Lung microvascular endothelial cell (primary cell): Measurements from ENCODE around the gene EBI3. TPM values are rescaled to one million over a fixed set of nuclear protein-coding genes. Genes with fewer than 3 reads are reported as not detected.
A peak's percentile ranks its signal among the peaks of the same experiment; 100 is the strongest.
"Not testable (repeated sequence)": the region's sequence is repeated elsewhere in the genome, so short reads cannot be mapped to it uniquely, and the experiment has no call there.

Experiments used
- DNase-seq, 2 donors: peaks; one replicate each; pipeline versions ENCODE4 v3.0.0 to v3.0.0-alpha.2; 2010; ENCODE audit warnings: low read depth in 2 of 2
- total RNA-seq: library from RNA; depleted of rRNA; stranded (reverse); fragments of >200 nt; gene quantifications from 2 replicates; pipeline ENCODE4 v1.2.1, GENCODE V29; 2014

The EBI3 gene
- total RNA-seq, 1 donor from 2014 or later, result 0.60 TPM

DNA sequence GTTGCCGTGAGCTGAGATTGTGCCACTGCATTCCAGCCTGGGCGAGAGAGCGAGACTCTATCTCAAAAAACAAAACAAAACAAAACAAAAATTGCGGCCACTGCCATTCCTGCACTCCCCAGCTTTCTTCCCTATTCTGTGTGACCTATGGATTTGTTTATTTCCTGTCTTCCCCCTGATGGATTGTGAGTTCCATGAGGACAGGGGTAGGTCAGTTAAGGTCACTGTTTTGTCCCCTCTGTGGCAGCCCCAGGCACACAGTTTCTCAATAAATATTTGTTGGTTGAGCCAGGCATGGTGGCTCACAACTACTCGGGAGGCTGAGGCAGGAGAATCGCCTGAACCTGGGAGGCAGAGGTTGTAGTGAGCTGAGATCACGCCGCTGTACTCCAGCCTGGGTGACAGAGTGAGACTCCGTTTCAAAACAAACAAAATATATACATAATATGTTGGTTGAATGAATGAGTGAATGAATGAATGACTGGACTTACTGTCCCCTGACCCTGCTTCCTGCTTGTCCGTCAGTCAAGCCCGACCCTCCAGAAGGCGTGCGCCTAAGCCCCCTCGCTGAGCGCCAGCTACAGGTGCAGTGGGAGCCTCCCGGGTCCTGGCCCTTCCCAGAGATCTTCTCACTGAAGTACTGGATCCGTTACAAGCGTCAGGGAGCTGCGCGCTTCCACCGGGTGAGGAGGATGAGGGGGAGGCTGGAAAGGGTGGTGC is 5.0 kb downstream of the EBI3 start:
- no peak for DNase-seq

DNA sequence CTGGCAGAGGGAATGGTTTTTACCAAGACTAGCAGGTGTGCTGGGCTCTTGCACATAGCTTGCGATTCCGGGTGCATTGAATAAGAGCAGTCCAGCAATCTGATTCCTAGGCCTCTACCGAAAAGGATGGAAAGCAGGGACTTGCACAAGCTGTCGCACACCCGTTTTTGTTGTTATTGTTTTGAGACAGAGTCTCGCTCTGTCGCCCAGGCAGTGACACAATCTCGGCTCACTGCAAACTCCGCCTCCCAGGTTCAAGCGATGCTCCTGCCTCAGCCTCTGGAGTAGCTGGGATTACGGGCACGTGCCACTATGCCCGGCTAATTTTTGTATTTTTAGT is 5.5 kb downstream of the EBI3 start:
- DNase-seq, result no peak

DNA sequence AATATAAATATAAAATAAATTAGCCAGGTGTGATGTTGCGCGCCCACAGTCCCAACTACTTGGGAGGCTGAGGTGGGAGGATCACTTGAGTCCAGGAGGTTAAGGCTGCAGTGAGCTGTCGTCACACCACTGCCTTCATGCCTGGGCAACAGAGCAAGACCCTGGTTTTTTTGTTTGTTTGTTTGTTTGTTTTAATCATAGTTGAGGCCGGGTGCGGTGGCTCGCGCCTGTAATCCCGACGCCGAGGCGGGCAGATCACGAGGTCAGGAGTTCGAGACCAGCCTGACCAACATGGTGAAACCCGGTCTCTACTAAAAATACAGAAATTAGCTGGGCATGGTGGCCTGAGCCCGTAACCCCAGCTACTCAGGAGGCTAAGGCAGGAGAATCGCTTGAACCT is 8.2 kb downstream of the EBI3 start:
- not testable (repeated sequence) for DNase-seq

DNA sequence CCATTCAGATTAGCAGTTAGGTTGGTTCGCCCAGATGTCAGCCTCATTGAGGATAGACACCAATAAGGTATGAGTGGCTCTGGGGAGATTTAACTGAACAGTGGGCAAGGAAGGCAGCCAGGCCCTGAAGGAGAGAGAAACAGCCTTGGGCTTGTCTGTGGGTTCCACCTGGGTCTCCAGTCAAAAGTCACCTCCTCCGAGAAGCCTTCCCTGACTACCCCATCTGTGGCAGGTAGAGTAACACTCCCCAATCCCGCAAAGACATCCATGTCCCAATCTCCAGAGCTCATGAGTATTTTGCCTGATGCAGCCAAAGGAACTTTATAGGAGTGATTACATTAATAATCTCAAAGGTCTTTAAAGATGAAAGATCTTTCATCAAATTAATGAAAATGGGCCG is 9.5 kb downstream of the EBI3 start:
- no peak for DNase-seq

DNA sequence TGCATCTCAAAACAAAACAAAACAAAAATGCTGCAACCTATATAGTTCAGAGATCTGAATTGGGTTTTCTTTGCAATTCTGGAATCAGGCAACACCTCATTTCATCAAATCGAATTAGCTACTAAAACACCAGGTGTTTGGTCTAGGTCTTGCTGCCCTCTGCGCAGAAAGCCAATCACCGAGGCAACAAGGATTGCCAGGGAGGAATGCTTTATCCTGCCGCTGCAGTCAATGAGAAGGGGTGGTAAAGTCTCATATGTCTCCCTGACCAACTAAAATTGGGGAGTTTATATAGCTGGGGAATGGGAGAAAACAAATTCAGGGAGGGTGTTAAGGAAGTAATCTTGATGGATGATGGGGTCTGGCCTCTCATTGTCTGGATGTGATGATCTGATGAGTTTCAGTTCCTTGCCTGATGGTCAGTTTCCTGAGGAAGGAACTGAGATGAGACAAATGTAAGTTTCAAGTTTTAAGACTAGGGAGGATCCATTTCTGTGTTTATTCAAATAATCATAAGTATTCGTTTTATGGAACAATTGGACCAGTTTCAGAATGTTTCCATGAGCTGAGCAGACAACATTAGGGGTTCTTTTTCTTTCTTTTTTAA is 12.6 kb downstream of the EBI3 start:
- peak in 1 of 2 donors; percentile 61 for DNase-seq

DNA sequence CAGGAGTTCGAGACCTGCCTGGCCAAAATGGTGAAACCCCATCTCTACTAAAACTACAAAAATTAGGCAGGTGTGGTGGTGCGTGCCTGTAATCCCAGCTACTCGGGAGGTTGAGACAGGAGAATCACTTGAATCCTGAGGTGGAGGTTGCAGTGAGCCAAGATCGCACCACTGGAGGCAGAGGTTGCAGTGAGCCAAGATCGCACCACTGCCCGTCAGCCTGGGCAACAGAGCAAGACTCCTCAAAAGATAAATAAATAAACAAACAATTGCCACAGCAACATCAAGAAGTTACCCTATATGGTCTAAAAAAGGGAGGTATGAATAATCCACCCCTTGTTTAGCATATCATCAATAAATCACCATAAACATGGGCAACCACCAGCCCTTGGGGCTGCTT is 16.6 kb downstream of the EBI3 start:
- not testable (repeated sequence) for DNase-seq

DNA sequence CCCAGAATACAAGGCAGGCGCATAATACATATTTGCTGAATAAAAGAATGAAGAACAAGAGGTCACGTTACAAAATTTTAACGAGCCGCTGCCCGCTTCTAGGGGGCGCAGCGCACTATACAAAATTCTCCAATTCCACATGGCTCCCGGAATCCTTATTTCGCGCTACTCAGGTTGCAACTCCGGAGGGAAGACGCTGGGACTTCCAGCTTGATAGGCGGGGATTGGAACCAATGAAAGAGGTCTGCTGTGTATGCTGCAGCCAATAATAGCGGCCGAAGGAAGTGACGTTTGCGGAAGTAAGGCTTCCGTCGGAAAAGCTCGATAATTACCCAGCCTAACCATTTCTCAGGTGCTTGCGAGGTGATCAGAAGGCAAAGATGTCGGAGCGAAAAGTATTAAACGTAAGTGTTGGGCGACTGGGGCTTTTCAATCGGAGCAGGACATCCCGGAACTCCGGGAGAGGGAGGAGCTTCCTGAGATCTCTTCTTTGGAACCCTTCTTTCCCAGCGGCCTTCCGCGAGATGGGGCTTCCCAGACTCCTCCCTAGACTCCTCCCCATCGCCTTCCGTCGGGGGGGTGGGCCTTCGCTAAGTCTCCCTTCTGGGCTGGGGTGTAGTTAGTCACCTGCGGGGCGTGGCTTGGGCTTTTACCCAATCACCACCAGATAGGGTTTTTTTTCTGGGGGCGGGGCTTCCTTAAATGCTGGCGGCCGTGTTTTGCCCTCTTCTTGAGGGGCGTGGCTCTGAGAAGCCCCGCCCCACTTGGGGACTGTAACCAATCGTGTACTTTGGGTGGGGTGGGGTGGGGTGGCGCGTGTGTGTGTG is 17.7 kb downstream of the EBI3 start, which contains the start of gene YJU2:
Gene YJU2, plus strand, starts transcription at position 314 of the 827 bp plus-strand sequence. Its CDS starts 67 bp downstream, at position 381.
- peak; percentile 100 for DNase-seq

DNA sequence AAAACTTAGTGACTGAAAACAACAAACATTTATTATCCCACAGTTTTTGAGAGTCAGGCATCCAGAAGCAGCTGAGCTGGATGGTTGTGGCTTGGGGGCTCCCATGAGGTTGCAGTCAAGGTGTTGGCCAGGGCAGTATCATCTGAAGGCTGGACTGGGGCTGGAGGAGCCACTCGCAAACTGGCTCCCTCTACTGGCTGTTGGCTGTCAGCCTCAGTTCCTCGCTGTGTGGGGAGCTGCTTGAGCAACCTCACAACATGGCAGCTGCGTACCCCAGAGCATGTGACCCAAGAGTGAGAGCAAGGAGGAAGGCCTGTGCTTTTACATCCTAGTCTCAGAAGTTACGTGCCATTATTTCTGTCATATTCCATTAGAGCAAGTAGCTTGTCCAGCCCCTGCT is 27.2 kb downstream of the EBI3 start:
- DNase-seq, result no peak

DNA sequence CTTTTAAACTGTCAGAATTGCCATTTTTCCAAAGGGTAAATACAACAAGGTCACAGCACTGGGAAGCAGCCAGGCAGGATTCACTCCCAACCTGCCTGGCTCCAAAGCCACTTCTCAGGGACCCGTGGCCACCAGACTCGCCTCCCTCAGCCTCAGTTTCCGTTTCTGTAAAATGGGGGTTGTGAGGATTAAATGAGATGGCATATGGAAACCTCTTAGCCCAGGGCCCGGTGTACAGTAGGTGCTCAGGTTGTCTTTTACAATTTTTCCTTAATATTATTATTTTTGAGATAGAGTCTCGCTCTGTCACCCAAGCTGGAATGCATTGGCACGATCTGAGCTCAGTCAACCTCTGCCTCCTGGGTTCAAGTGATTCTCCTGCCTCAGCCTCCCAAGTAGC is 27.7 kb downstream of the EBI3 start:
- no peak for DNase-seq

DNA sequence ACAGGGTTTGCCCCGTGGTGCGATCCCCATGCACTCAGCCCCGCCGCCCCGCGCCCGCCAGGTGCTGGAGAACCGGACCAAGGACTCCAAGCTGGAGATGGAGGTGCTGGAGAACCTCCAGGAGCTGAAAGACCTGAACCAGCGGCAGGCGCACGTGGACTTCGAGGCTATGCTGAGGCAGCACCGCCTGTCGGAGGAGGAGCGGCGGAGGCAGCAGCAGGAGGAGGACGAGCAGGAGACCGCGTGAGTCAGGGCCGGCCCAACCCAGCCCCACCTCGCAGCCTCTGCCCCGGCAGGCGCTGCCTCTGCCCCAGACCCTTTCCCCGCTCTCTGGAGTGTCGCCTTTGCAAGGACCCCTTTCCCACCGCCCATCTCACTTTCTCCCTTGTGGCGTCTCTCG is 28.9 kb downstream of the EBI3 start:
- no peak for DNase-seq

DNA sequence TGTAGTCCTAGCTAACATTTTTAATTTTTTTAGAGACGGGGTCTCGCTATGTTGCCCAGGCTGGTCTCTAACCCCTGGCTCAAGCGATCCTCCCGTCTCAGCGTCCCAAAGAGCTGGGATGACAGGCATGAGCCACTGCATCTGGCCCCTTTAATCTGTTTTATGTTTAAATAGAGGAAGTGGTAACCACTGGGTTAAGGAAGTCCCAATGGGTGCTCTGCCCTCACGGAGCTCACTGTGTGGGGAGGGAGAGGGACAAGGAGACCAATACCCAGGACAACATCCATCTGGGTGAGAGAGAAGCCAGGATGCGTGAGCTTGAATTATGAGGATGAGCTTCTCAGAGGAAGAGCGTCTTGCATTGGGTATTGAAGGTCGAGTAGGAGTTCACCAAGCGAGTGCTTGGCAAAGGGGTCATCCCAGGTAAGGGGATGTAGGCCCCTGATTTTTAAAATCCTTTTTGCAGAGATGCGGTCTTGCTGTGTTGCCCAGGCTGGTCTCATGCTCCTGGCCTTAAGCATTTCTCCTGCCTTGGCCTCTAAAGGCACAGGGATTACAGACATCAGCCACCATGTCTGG is 31.4 kb downstream of the EBI3 start:
- DNase-seq, result no peak

DNA sequence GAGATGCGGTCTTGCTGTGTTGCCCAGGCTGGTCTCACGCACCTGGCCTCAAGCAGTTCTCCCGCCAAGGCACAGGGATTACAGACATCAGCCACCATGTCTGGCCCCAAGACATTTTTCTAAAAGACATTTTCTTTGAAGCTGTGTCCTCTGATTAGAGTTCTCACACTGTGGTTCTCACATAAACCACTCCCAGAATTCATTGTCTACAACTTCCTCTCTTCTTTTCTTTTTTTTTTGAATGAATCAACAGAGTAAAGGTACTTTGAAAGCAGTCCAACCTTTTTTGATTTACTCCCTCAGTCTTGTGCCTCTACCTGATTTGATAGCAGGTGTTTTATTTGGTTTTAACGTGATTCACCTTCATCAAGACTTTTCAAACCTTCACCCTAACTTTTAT is 35.5 kb downstream of the EBI3 start:
- no peak for DNase-seq

DNA sequence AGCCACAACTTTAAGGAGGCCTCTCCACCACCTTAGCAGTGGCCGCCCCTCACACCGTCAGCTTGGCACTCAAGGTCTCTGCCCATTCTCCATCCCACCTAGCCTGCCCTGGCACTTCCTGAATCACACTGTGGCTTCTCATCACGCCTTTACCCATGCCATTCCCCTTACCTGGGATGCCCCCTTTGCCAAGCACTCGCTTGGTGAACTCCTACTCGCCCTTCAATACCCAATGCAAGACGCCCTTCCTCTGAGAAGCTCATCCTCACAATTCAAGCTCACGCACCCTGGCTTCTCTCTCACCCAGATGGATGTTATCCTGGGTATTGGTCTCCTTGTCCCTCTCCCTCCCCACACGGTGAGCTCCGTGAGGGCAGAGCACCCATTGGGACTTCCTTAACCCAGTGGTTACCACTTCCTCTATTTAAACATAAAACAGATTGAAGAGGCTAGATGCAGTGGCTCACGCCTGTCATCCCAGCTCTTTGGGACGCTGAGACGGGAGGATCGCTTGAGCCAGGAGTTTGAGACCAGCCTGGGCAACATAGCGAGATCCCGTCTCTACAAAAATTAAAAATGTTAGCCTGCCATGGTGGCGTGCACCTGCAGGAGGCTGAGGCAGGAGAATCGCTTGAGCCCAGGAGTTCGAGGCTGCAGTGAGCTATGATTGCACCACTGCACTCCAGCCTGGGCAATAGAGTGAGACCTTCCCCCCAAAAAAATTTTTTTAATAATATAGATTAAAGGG is 37.1 kb downstream of the EBI3 start:
- no peak for DNase-seq

DNA sequence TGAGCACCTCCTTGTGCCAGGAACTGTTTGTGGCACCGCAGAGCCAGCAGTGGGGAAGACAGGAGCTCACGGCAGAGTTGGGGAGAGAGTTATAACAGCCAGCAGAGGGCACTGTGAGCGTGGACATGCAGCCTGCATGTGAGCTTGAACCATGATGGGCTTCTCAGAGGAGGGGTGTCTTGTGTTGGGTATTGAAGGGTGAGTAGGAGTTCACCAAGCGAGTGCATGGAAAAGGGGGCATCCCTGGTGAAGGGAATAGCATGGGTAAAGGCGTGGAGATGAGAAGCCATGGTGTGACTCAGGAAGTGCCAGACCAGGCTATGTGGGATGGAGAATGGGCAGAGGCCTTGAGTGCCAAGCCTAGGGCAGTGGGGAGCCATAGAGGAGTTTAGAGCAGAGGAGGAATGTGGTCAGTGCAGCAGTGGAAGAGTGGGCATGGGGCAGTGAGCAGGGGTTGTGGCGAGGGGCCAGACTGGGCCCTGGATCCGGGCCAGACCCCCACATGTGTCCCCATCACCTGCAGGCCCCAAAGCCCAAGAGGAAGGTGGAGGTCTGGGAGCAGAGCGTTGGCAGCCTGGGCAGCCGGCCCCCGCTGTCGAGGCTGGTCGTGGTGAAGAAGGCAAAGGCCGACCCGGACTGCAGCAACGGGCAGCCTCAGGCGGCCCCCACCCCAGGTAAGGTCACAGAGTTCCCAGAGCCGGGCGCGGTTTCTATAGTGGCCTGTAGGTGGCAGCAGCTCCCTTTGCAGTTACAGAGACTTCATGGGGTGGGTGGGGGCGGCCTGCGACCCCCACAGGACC is 38.0 kb downstream of the EBI3 start:
- DNase-seq, result peak; percentile 47 to 54

DNA sequence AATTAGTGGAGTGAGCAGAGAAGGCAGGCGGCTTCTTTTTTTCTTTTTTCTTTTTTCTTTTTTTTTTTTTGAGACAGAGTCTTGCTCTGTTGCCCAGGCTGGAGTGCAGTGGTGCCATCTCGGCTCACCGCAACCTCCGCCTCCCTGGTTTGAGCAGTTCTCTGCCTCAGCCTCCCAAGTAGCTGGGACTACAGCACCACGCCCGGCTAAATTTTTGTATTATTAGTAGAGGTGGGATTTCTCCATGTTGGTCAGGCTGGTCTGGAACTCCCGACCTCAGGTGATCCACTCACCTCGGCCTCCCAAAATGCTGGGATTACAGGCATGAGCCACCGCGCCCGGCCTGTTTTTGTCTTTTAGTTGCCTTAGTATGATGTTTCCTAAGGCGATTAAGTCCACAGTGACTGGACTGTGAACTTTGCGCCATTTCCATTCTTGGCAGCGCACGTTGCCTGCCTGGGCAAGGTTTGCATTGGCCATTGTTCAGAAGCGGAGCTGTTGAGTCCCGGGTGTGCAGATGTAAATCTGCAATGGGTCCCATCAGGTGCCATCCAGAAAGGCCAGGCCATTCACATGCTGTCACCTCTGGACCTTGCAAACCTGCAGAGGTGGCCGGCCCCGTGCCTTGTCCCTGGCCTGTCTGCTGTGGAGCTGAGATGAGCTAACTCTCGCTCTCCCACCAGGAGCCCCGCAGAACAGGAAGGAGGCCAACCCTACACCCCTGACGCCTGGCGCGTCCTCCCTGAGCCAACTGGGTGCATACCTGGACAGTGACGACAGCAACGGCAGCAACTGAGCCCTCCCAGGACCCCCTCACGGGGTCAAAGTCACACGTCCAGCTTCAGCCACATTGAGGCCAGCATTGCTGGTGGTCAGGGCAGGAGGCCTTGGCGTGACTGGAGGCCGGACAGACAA is 38.8 kb downstream of the EBI3 start:
- no peak for DNase-seq

DNA sequence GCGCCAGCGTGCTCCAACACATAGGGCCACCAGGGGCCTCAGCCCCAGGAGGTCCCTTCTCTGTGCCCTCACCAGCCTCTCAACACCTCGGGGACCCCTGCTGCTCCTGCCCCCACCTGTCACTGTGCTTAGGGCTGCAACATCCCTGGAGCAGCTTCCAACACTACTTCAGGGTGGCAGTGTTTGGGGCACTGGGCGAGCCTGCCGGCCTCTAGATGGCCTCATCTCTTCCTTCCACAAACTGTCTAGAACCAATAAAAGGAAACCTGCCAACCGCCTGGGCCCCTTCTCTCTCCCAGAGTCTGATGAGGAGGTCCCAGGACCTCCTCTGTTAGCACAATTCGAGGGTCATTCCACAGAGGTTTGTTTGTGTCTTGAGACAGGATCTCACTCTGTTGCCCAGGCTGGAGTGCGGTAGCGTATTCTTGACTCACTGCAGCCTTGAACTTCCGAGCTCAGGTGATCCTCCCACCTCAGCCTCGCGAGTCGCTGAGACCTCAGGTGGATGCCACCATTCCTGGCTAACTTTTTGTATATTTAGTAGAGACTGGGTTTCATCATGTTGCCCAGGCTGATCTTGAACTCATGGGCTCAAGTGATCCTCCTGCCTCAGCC is 39.6 kb downstream of the EBI3 start:
- no peak for DNase-seq

DNA sequence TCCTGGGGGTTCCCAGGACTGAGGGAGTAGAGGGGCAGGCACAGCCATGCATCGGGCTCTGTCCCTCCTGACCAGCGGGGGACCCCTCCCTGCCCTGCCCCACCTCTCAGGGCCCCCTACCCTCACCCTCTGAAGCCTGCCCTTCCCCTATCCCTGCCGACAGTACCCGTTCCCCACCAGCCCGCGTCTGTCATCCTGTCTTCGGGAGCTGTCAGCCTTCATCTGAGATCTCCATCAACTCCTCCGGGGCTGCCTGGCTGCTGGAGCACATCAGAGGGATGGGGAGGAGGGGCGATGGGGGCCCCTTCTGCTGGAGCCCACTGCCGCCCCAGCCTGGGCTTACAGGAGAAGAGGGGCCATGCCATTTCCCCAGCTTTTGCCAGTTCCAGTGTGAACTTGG is 43.6 kb downstream of the EBI3 start:
- no peak for DNase-seq

DNA sequence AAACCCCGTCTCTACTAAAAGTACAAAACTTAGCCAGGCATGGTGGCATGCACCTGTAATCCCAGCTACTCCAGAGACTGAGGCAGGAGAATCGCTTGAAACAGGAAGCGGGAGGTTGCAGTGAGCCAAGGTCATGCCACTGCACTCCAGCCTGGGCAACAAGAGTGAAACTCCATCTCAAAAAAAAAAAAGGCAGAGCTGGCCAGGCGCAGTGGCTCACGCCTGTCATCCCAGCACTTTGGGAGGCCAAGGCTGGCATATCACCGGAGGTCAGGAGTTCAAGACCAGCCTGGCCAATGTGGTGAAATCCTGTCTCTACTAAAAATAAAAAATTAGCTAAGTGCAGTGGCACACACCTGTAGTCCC is 45.0 kb downstream of the EBI3 start:
- not testable (repeated sequence) for DNase-seq

DNA sequence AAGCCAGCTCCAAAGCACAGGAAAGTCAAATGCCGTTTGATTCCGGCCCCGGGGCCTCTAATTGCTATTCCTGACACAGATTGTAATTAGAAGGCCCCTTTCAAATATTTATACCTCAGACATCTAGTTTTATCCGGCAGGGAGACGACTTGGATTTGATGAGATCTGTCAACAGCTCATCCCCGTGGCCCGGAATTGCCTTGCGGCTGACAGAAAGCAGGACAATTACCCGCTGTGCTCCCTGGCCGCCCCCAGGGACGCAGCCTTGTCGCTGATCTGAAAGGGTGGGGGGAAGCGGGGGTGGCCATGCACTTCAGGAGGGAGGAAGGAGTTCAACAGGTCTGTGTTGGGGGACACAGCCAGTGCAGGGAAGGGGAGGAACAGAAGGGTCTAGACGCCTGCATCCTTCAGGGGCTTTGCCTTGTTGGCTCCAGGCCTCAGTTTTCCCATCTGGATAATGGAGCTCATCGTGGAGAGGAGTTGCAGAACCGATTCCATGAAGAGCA is 47.9 kb downstream of the EBI3 start:
- no peak for DNase-seq
